Subcutaneous adipose tissue (tissue), 4 donors: Measurements from ENCODE around the gene MAPK10. TPM values are rescaled to one million over a fixed set of nuclear protein-coding genes. Genes with fewer than 3 reads are reported as not detected.

ENCODE experiments used
- CTCF ChIP-seq: fragments of 450-650 bp; IDR thresholded peaks from one replicate; pipeline ENCODE4 v1.5.1; 2016; ENCODE audit warnings: low read depth, mild to moderate bottlenecking, control low read depth, antibody characterized with exemption, moderate library complexity
- total RNA-seq, 4 donors: library from RNA; depleted of rRNA; stranded (reverse); fragments of >200 nt; gene quantifications; one replicate each; pipeline ENCODE4 v1.1.0, GENCODE V29; 2016

The MAPK10 gene
- total RNA-seq, 4 donors from 2014 or later = 12.9 to 61.6 (median 34.8) TPM

GRCh38 chr4:85961887-85962286, 398.0 kb downstream of the MAPK10 start:
- no peak for TF ChIP-seq CTCF

GRCh38 chr4:85956293-85956945, 403.4 kb downstream of the MAPK10 start:
- no peak for TF ChIP-seq CTCF

- no peak for TF ChIP-seq CTCF
These were observed 404.1 kb downstream of the MAPK10 start for GRCh38 chr4:85955620-85956292.

GRCh38 chr4:85953651-85954018, 406.2 kb downstream of the MAPK10 start:
- no peak for TF ChIP-seq CTCF

- TF ChIP-seq CTCF = no peak
These were observed 406.7 kb downstream of the MAPK10 start for GRCh38 chr4:85952972-85953650.

GRCh38 chr4:85952528-85952927, 407.3 kb downstream of the MAPK10 start:
- no peak for TF ChIP-seq CTCF

- TF ChIP-seq CTCF = no peak
These were observed 408.8 kb downstream of the MAPK10 start for GRCh38 chr4:85951099-85951498.
